ACHN (cell line): ENCODE measurements around the gene ANGPTL8.

Experiments
- DNase-seq: peaks from one replicate; pipeline ENCODE4 v3.0.0-alpha.2; 2015
- in situ Hi-C: cut with HindIII; loops from 2 replicates; pipeline ENCODE4 v1.10.0; 2017; ENCODE audit warnings: low sequenced_read_pairs, low pct_ligation_motif_present, low pct_unique_long_range_greater_than_20kb

Gene ANGPTL8

GRCh38 chr19:11230621-11231386 lies 8.6 kb upstream of the ANGPTL8 start:
- in situ Hi-C loops = no loop called here
- DNase-seq = no peak

- DNase-seq = no peak
- in situ Hi-C loops = no loop called here
Observed at GRCh38 chr19:11232555-11232954, 6.9 kb upstream of the ANGPTL8 start.

GRCh38 chr19:11233073-11233472 lies 6.3 kb upstream of the ANGPTL8 start:
- in situ Hi-C loops = no loop called here

GRCh38 chr19:11234486-11235075 lies 4.8 kb upstream of the ANGPTL8 start:
- DNase-seq = no peak
- in situ Hi-C loops = no loop called here

More at GRCh38 chr19:11233073-11233472, 6.3 kb upstream of the ANGPTL8 start:
- DNase-seq = no peak

- in situ Hi-C loops = no loop called here
Observed at GRCh38 chr19:11236324-11237301, 2.8 kb upstream of the ANGPTL8 start.

GRCh38 chr19:11237321-11237720 lies 2.1 kb upstream of the ANGPTL8 start:
- in situ Hi-C loops = no loop called here
- no peak for DNase-seq

More at GRCh38 chr19:11236324-11237301, 2.8 kb upstream of the ANGPTL8 start:
- no peak for DNase-seq

- in situ Hi-C loops = no loop called here
- DNase-seq = no peak
Observed at GRCh38 chr19:11238041-11238440, 1.4 kb upstream of the ANGPTL8 start.

- in situ Hi-C loops = no loop called here
- no peak for DNase-seq
Observed at GRCh38 chr19:11238781-11239376, 540 bp upstream of the ANGPTL8 start.

- DNase-seq = no peak
- in situ Hi-C loops = no loop called here
Observed at GRCh38 chr19:11240008-11240444, 607 bp downstream of the ANGPTL8 start.

GRCh38 chr19:11242025-11242424 lies 2.6 kb downstream of the ANGPTL8 start:
- in situ Hi-C loops = no loop called here

GRCh38 chr19:11242864-11243797 lies 3.7 kb downstream of the ANGPTL8 start:
- DNase-seq = peak; percentile 51
- in situ Hi-C loops = no loop called here

More at GRCh38 chr19:11242025-11242424, 2.6 kb downstream of the ANGPTL8 start:
- no peak for DNase-seq

- DNase-seq = no peak
- in situ Hi-C loops = no loop called here
Observed at GRCh38 chr19:11243798-11244169, 4.4 kb downstream of the ANGPTL8 start.

- no peak for DNase-seq
- in situ Hi-C loops = no loop called here
Observed at GRCh38 chr19:11244846-11245589, 5.6 kb downstream of the ANGPTL8 start.

GRCh38 chr19:11246941-11247340 lies 7.5 kb downstream of the ANGPTL8 start:
- in situ Hi-C loops = no loop called here
- DNase-seq = no peak

- in situ Hi-C loops = no loop called here
- DNase-seq = no peak
Observed at GRCh38 chr19:11247391-11247790, 8.0 kb downstream of the ANGPTL8 start.

- in situ Hi-C loops = no loop called here
- DNase-seq = no peak
Observed at GRCh38 chr19:11247934-11248333, 8.5 kb downstream of the ANGPTL8 start.

GRCh38 chr19:11248852-11249251 lies 9.4 kb downstream of the ANGPTL8 start:
- in situ Hi-C loops = no loop called here
- no peak for DNase-seq
